Ishikawa (cell line): ENCODE measurements around the gene DPYSL3.

Source experiments
- CEBPB ChIP-seq: IDR thresholded peaks from 2 replicates; pipeline ENCODE4 v1.6.1; 2012
- TAF1 ChIP-seq: IDR thresholded peaks from 2 replicates; pipeline ENCODE4 v1.6.1; 2012; ENCODE audit warnings: low read depth, mild to moderate bottlenecking

DNA sequence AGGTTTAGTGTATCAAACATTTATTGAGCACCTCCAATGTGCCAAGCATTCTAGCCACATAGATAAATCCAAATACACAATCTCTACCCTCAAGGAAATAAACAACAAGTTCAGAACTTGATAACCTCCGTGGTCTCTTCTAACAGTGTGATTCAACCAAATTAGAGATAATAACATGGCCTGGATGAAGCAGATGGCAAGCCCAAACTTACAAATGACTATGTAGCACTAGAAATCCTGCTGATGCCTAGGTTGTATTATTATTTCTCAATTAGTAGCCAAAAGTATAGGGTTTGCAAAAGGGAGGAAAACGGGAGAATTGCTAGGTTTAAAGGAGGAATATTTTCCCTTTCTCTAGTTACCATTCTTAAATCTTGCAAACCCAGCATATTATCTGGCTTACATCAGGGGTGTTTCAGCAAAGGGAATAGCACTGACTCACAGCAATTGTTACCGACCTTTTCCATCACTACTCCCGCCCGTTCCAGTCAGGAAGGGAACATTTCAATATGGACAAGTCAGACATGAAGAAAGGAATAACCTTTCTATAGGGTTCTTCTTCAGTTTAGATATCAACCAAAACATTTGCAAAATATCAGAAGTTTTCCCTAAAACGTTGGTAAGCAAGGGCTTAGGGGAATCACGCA, 2.3 kb downstream of the DPYSL3 start:
- TF ChIP-seq TAF1: no peak
- TF ChIP-seq CEBPB: no peak
